HEK293 (cell line): ENCODE measurements around the gene C5AR2.
"Not testable (repeated sequence)": the region's sequence is repeated elsewhere in the genome, so short reads cannot be mapped to it uniquely, and the experiment has no call there.

Source experiments
- CTCF ChIA-PET: fragments of 350-600 bp; formaldehyde crosslinking; extraction: SDS; loops from one replicate; lab custom pipeline; 2021; ENCODE audit warnings: antibody characterized with exemption; lab: Yijun Ruan, JAX
- POLR2A ChIA-PET: fragments of 300-600 bp; formaldehyde crosslinking; extraction: SDS; loops from one replicate; lab custom pipeline; 2020; ENCODE audit warnings: antibody characterized with exemption, inconsistent platforms; lab: Yijun Ruan, JAX
- H3K27ac ChIP-seq: fragments of 200-500 bp; sonication (Bioruptor generic); 2 replicates; pipeline ENCODE4 v1.5.1; 2014; ENCODE audit warnings: low read depth, low read length, control low read depth, inconsistent platforms; ENCODE audit errors: extremely low read depth
- H3K36me3 ChIP-seq, 2 experiments: fragments of 200-500 bp in 1 of 2; sonication (Bioruptor generic) in 1 of 2; 1 replicate in 1 of 2; 2 replicates in 1 of 2; pipeline ENCODE4 v1.5.1; 2014 to 2017; ENCODE audit warnings: inconsistent platforms in 2 of 2, low read length in 2 of 2; ENCODE audit not compliant: control insufficient read depth in 2 of 2, insufficient read depth in 1 of 2
- H3K4me1 ChIP-seq: fragments of 200-500 bp; sonication (Bioruptor generic); 2 replicates; pipeline ENCODE4 v1.5.1; 2014; ENCODE audit warnings: mild to moderate bottlenecking, low read length, inconsistent platforms; ENCODE audit not compliant: control insufficient read depth, insufficient read depth
- H3K4me3 ChIP-seq: 2 replicates; pipeline ENCODE4 v1.5.1; 2011; ENCODE audit warnings: low read depth, mild to moderate bottlenecking, control low read depth, low read length, moderate library complexity
- H3K9me3 ChIP-seq: fragments of 200-500 bp; sonication (Bioruptor generic); 2 replicates; pipeline ENCODE4 v1.5.1; 2014; ENCODE audit warnings: low read depth, low read length, inconsistent platforms; ENCODE audit not compliant: control insufficient read depth, insufficient read depth
- ELK4 ChIP-seq: IDR thresholded peaks from 2 replicates; pipeline ENCODE4 v1.6.1; 2011; ENCODE audit warnings: mild to moderate bottlenecking, low read depth, low read length, borderline replicate concordance
- SP7 ChIP-seq: fragments of 450-650 bp; formaldehyde crosslinking; IDR thresholded peaks from 2 replicates; pipeline ENCODE4 v1.5.1; 2016; ENCODE audit warnings: missing biosample characterization, missing genetic modification characterization
- ZBTB21 ChIP-seq: fragments of 450-650 bp; formaldehyde crosslinking; IDR thresholded peaks from 2 replicates; pipeline ENCODE4 v1.5.1; 2017; ENCODE audit warnings: missing biosample characterization, missing genetic modification characterization
- ZBTB6 ChIP-seq: fragments of 450-650 bp; formaldehyde crosslinking; IDR thresholded peaks from 2 replicates; pipeline ENCODE4 v1.5.1; 2017; ENCODE audit warnings: missing biosample characterization, missing genetic modification characterization
- ZFHX2 ChIP-seq: fragments of 450-650 bp; formaldehyde crosslinking; conservative IDR thresholded peaks from 2 replicates; pipeline ENCODE4 v1.5.1; 2016; ENCODE audit warnings: missing biosample characterization, missing genetic modification characterization
- ZNF16 ChIP-seq: fragments of 450-650 bp; formaldehyde crosslinking; IDR thresholded peaks from 2 replicates; pipeline ENCODE4 v1.5.1; 2016; ENCODE audit warnings: low read depth, missing biosample characterization, missing genetic modification characterization
- ZNF221 ChIP-seq: fragments of 450-650 bp; formaldehyde crosslinking; IDR thresholded peaks from 2 replicates; pipeline ENCODE4 v1.5.1; 2017; ENCODE audit warnings: missing biosample characterization, missing genetic modification characterization, borderline replicate concordance
- ZNF24 ChIP-seq: fragments of 450-650 bp; formaldehyde crosslinking; IDR thresholded peaks from 2 replicates; pipeline ENCODE4 v1.5.1; 2016; ENCODE audit warnings: missing biosample characterization, missing genetic modification characterization
- ZNF302 ChIP-seq: fragments of 450-650 bp; formaldehyde crosslinking; IDR thresholded peaks from 2 replicates; pipeline ENCODE4 v1.5.1; 2016; ENCODE audit warnings: missing biosample characterization, missing genetic modification characterization, low read depth
- ZNF404 ChIP-seq: fragments of 450-650 bp; formaldehyde crosslinking; IDR thresholded peaks from 2 replicates; pipeline ENCODE4 v1.5.1; 2017; ENCODE audit warnings: missing biosample characterization, missing genetic modification characterization
- ZNF580 ChIP-seq: fragments of 450-650 bp; formaldehyde crosslinking; IDR thresholded peaks from 2 replicates; pipeline ENCODE4 v1.5.1; 2016; ENCODE audit warnings: missing biosample characterization, missing genetic modification characterization
- ZNF707 ChIP-seq: fragments of 450-650 bp; formaldehyde crosslinking; IDR thresholded peaks from 2 replicates; pipeline ENCODE4 v1.5.1; 2016; ENCODE audit warnings: missing biosample characterization, missing genetic modification characterization
- ZNF747 ChIP-seq: fragments of 450-650 bp; formaldehyde crosslinking; IDR thresholded peaks from 2 replicates; pipeline ENCODE4 v1.5.1; 2016; ENCODE audit warnings: missing biosample characterization, missing genetic modification characterization
- ZNF830 ChIP-seq: fragments of 450-650 bp; IDR thresholded peaks from 2 replicates; pipeline ENCODE4 v1.5.0; 2018; ENCODE audit warnings: missing biosample characterization, missing genetic modification characterization, low read depth, mild to moderate bottlenecking, moderate library complexity
- ZSCAN16 ChIP-seq: fragments of 450-650 bp; formaldehyde crosslinking; IDR thresholded peaks from 2 replicates; pipeline ENCODE4 v1.5.1; 2016; ENCODE audit warnings: missing biosample characterization, missing genetic modification characterization
- ZSCAN23 ChIP-seq: fragments of 450-650 bp; formaldehyde crosslinking; IDR thresholded peaks from 2 replicates; pipeline ENCODE4 v1.5.1; 2016; ENCODE audit warnings: missing biosample characterization, missing genetic modification characterization
- TF ChIP-seq, protein P1 (sequence below): fragments of 450-650 bp; formaldehyde crosslinking; IDR thresholded peaks from 2 replicates; pipeline ENCODE4 v1.5.1; 2016; ENCODE audit warnings: missing biosample characterization, missing genetic modification characterization, borderline replicate concordance

Gene C5AR2

GRCh38 chr19:47331490-47331889 lies 485 bp upstream of the C5AR2 start:
- Histone ChIP-seq H3K4me3 (no peak overlapping the region), H3K27ac (no peak overlapping the region), H3K9me3 (no peaks in the 10 kb centered on the region), H3K4me1 (no peaks in the 10 kb centered on the region), H3K36me3 (no peaks in the 10 kb centered on the region)
- ChIA-PET CTCF (interaction anchor here (0.9 to 2.4 kb wide), 3 partner anchors 17 to 60 kb away, joined by 3 to 7 read pairs (median 4); partner anchors contain the start of gene DHX34), POLR2A (interaction anchor here (0.6 to 1.4 kb wide), 2 partner anchors 17 to 73 kb away, joined by 3 read pairs; partner anchors contain the start of gene DHX34)
- no peak for TF ChIP-seq ZNF404
- no peak for TF ChIP-seq ZNF830 (tag by site-specific recombination)
- no peak for TF ChIP-seq ZNF580 (tag by site-specific recombination)
- TF ChIP-seq ZSCAN23: no peak
- no peak for TF ChIP-seq ZNF707 (tag by site-specific recombination)
- no peak for TF ChIP-seq ZNF747 (tag by site-specific recombination)
- TF ChIP-seq ELK4: no peak
- TF ChIP-seq ZBTB21 (tag by site-specific recombination): no peak
- TF ChIP-seq, protein P1, sequence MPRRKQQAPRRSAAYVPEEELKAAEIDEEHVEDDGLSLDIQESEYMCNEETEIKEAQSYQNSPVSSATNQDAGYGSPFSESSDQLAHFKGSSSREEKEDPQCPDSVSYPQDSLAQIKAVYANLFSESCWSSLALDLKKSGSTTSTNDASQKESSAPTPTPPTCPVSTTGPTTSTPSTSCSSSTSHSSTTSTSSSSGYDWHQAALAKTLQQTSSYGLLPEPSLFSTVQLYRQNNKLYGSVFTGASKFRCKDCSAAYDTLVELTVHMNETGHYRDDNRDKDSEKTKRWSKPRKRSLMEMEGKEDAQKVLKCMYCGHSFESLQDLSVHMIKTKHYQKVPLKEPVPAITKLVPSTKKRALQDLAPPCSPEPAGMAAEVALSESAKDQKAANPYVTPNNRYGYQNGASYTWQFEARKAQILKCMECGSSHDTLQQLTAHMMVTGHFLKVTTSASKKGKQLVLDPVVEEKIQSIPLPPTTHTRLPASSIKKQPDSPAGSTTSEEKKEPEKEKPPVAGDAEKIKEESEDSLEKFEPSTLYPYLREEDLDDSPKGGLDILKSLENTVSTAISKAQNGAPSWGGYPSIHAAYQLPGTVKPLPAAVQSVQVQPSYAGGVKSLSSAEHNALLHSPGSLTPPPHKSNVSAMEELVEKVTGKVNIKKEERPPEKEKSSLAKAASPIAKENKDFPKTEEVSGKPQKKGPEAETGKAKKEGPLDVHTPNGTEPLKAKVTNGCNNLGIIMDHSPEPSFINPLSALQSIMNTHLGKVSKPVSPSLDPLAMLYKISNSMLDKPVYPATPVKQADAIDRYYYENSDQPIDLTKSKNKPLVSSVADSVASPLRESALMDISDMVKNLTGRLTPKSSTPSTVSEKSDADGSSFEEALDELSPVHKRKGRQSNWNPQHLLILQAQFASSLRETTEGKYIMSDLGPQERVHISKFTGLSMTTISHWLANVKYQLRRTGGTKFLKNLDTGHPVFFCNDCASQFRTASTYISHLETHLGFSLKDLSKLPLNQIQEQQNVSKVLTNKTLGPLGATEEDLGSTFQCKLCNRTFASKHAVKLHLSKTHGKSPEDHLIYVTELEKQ (tag by site-specific recombination): no peak
- TF ChIP-seq ZNF24: no peak
- TF ChIP-seq ZNF16 (tag by site-specific recombination): no peak
- no peak for TF ChIP-seq ZNF221
- no peak for TF ChIP-seq ZSCAN16 (tag by site-specific recombination)
- no peak for TF ChIP-seq ZBTB6 (tag by site-specific recombination)
- no peak for TF ChIP-seq ZNF302 (tag by site-specific recombination)

- not testable (repeated sequence) for H3K4me3 ChIP-seq, H3K36me3 ChIP-seq, H3K27ac ChIP-seq, H3K9me3 ChIP-seq, H3K4me1 ChIP-seq
- POLR2A ChIA-PET: interaction anchor here (0.5 to 1.3 kb wide), 3 partner anchors 10 to 12 kb away, joined by 4 to 8 read pairs (median 4); partner anchors contain the start of gene DHX34
- TF ChIP-seq SP7 (tag by site-specific recombination) (0 out of 2 replicates have a peak, but pooled peaks have one; percentile 12), ZFHX2 (peak; percentile 62)
- CTCF ChIA-PET: interaction anchor here (0.6 to 2.0 kb wide), 4 partner anchors 12 to 370 kb away, joined by 3 to 16 read pairs (median 3); partner anchors contain the start of gene DHX34
Observed at GRCh38 chr19:47336765-47337718, 5.1 kb downstream of the C5AR2 start.
